GM10266 (cell line): ENCODE measurements around the gene LEMD3.

Experiments
- DNase-seq: peaks from one replicate; pipeline ENCODE4 v3.0.0; 2012; ENCODE audit errors: extremely low spot score
- TF ChIP-seq, protein P1 (sequence below): IDR thresholded peaks from 2 replicates; pipeline ENCODE4 v1.5.1; 2012; ENCODE audit warnings: mild to moderate bottlenecking, low read depth; ENCODE audit not compliant: control insufficient read depth, insufficient read depth; ENCODE audit errors: missing control alignments

Gene LEMD3

DNA sequence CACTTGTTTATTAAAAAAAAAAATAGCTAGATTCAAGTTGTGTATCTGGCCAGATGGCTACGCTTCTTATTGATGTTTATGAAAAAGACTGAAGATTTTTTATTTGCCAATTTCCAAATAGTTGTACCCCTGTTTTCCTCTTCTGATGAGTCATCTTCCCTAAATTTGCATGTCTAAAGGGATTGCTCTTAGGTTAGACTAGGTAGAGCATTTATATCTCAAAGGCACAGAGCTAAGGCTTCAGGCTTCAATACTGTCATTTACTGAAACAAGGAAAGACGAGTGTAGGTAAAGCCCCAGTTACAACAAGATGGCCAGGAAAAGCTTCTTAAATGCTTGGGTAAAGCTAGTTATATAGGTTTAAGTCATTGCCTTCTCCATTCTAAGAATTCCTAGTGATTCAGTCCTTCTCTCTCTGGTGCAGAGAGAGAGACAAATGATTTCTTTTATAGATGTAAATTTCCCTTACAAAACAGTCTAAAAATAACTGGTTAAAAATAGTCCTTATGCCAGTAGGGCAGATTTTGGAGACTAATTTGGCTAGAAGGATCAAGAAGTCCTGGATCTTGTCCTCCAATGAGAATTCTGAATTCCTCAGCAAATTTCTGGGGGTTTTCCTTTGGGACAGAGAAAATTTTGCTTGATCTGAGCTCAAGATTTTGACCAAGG lies 26.1 kb downstream of the LEMD3 start:
- TF ChIP-seq, protein P1, sequence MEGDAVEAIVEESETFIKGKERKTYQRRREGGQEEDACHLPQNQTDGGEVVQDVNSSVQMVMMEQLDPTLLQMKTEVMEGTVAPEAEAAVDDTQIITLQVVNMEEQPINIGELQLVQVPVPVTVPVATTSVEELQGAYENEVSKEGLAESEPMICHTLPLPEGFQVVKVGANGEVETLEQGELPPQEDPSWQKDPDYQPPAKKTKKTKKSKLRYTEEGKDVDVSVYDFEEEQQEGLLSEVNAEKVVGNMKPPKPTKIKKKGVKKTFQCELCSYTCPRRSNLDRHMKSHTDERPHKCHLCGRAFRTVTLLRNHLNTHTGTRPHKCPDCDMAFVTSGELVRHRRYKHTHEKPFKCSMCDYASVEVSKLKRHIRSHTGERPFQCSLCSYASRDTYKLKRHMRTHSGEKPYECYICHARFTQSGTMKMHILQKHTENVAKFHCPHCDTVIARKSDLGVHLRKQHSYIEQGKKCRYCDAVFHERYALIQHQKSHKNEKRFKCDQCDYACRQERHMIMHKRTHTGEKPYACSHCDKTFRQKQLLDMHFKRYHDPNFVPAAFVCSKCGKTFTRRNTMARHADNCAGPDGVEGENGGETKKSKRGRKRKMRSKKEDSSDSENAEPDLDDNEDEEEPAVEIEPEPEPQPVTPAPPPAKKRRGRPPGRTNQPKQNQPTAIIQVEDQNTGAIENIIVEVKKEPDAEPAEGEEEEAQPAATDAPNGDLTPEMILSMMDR = no peak
- DNase-seq = no peak

DNA sequence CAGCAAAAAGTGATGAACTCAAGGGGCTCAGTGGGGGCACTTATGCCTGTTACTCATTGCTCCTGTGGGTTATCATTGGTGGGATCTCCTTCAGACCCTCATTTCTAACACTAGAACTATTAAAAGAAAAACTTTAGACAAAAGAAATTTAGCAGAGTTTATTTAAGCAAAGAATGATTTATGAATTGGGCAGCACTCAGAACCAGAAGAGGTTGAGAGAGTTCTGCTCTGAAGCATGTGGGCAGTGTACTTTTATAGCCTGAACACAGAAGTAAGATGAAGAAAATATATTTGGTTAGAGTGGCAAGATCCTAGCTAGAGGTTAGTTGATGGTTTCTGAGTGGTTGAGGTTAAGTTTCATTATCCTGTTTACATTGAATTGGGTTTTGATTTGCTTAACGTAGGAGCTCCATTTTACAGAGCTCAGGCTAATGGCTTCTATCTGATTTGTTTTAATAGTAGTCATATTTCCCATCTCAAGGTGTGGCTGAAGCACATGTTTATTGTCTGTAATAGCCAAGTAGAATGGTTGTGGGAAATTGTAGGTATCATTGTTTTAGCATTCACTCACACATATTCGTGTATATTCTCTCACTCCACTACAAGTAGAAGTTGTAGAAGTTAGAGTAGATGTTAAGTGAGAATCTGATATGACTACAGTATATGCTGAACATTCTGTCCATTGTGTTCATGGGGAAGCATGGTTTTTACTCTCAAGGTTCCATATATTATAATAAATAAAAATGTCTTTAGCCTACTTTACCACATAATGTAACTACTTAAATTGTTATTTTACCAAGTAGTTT lies 27.6 kb downstream of the LEMD3 start:
- no peak for DNase-seq
- TF ChIP-seq, protein P1 = no peak

- no peak for DNase-seq
- TF ChIP-seq, protein P1 = no peak
Measured at GRCh38 chr12:65199604-65200003, 30.2 kb downstream of the LEMD3 start.

DNA sequence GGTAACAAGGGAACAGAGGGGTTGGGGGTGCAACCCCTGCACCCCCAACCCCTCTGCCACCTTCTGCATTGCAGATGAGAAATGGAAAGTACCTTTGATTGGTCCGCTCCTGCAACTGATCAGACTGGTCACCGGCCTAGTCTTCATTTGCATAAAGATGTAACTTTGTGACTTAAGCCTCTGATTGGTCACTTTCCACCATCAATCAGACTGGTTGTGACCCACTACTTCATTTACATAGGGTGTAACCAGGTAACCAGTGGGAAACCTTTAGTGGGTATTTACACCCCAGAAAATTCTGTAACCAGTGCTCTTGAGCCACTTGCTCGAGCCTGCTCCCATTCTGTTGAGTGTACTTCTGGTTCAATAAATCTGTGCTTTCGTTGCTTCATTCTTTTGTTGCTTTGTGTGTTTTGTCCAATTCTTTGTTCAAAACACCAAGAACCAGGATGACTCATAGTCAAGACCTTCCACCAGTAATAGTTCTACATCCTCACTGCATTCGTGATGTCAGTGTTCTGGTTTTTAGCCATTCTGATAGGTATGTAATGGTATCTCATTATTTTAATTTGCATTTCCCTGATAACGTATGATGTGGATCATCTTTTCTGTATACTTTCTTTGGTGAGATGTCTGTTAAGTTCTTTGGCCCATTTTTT lies 30.8 kb downstream of the LEMD3 start:
- TF ChIP-seq, protein P1 = no peak
- DNase-seq = no peak

GRCh38 chr12:65203376-65203775 lies 34.0 kb downstream of the LEMD3 start:
- TF ChIP-seq, protein P1 = no peak
- no peak for DNase-seq

DNA sequence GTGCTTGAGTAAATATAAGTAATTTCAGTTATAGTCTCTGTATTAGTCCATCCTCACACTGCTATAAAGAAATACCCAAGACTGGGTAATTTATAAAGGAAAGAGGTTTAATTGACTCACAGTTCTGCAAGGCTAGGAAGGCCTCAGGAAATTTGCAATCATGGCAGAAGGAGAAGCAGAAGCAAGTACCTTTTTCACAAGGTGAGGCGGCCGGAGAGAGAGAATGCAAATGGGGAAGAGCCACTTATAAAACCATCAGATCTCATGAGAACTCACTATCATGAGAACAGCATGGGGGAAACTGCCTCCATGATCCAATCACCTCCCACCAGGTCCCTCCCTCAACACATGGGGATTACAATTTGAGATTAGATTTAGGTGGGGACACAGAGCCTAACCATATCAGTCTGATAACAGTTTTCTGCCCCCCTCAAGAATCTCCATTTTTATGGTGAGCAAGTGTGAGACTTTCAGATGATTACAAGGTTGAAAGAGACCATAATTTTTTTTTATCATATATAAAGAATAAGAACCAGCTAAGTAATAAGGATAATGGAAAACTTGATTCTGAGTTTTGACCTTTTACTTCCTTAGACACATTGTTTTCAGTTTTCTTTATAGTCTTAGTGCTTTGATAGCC lies 35.6 kb downstream of the LEMD3 start:
- TF ChIP-seq, protein P1 = no peak
- no peak for DNase-seq
